ENCODE measurements around the gene MYH3.

GRCh38 chr17:10663231-10663630, 6.1 kb upstream of the MYH3 start:
- TF ChIP-seq POLR2A (IDR thresholded peaks at IDR 0.05) (no peak), POLR2AphosphoS5 (IDR thresholded peaks at IDR 0.05) (no peak)

Measured in spleen (tissue), 3 donors.